D721Med (cell line): ENCODE data around the gene UBA52.
"Not testable (repeated sequence)": the region's sequence is repeated elsewhere in the genome, so short reads cannot be mapped to it uniquely, and the experiment has no call there.

Experiments
- DNase-seq: peaks from one replicate; pipeline ENCODE4 v3.0.0; 2011; ENCODE audit warnings: low spot score; ENCODE audit not compliant: insufficient read length
- FAIRE-seq: peaks from 2 replicates; lab custom pipeline; 2011; peaks lifted over from hg19 to GRCh38; lab: Jason Lieb, UNC
- TF ChIP-seq, protein P1 (sequence below): IDR thresholded peaks from 2 replicates; pipeline ENCODE4 v1.5.1; 2012; ENCODE audit warnings: mild to moderate bottlenecking, control low read depth; ENCODE audit not compliant: insufficient read depth; ENCODE audit errors: missing control alignments

UBA52 gene

DNA sequence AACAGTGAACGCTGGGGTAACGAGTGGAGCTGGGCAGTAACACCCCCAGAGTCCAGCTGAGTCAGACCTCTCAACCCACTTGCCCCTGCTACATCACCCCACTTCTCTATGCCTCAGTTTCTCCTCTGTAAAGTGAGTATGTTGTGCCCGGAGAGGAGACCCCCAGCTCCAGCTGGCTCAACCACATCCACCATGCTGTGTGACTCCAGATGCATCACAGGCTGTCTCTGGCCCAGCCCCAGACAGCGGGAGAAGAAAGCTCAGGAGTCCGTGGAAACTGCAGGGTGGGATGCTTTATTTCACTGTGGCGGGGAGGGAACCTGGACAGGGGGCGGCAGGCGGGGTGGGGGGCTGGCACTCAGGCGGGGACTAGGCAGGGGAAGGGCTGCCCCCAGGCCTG is 40.2 kb upstream of the UBA52 start:
- DNase-seq (peak; percentile 2), FAIRE-seq (no peak)
- TF ChIP-seq, protein P1, sequence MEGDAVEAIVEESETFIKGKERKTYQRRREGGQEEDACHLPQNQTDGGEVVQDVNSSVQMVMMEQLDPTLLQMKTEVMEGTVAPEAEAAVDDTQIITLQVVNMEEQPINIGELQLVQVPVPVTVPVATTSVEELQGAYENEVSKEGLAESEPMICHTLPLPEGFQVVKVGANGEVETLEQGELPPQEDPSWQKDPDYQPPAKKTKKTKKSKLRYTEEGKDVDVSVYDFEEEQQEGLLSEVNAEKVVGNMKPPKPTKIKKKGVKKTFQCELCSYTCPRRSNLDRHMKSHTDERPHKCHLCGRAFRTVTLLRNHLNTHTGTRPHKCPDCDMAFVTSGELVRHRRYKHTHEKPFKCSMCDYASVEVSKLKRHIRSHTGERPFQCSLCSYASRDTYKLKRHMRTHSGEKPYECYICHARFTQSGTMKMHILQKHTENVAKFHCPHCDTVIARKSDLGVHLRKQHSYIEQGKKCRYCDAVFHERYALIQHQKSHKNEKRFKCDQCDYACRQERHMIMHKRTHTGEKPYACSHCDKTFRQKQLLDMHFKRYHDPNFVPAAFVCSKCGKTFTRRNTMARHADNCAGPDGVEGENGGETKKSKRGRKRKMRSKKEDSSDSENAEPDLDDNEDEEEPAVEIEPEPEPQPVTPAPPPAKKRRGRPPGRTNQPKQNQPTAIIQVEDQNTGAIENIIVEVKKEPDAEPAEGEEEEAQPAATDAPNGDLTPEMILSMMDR, result no peak

DNA sequence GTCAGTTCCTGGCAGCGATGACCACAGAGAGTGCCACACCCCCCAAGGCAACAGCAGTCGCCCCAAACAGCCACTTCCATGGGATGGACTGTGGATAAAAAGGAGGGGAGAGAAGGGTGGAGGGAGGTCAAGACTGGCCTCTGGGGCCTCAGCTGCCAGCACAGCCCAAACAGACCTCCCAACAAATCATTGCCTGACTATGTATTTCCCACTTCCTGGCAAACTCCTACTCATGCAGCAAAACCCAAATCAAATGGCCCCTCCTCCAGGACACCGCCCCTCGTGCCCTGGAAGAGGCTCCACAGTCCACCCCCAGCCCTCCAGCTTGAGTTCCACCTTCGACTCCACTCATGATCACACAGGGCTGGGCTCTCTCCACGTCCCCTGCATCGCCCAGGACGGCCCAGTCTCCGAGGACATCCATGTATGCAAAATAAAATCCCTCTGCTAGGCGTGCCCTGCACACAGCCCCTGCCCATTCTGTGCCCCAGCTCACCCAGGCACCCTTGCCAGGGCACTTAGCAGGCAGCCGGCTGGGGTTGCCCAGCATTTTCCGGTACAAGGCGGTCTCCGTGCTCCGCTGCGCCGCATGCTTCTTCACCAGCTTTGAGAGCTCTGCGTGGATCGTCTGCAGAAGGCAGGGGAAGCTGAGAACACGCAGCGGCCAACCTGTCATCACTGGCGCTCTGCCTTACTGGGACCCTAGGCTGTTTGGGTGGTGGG is 39.3 kb upstream of the UBA52 start:
- TF ChIP-seq, protein P1, result no peak
- DNase-seq (peak; percentile 7), FAIRE-seq (no peak)

DNA sequence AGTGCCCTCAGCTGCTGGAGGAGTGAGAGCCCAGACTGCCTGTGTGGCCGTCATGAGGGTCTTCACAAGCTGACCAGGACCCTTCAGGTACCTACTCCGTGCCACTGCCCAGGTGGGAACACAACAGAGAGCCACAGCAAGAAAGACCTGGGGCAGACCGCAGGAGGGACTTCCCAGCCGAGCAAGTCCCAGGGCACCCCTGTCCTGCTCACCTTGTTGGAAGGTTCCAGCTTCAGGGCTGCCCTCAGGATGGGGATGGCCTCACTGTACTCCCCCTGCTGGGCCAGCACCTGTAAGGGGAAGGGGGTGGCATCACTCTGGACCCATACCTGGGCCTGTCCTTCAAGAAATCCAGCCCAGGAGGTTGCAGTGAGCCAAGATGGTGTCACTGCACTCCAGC is 38.6 kb upstream of the UBA52 start:
- TF ChIP-seq, protein P1, result no peak
- DNase-seq (no peak), FAIRE-seq (no peak)

DNA sequence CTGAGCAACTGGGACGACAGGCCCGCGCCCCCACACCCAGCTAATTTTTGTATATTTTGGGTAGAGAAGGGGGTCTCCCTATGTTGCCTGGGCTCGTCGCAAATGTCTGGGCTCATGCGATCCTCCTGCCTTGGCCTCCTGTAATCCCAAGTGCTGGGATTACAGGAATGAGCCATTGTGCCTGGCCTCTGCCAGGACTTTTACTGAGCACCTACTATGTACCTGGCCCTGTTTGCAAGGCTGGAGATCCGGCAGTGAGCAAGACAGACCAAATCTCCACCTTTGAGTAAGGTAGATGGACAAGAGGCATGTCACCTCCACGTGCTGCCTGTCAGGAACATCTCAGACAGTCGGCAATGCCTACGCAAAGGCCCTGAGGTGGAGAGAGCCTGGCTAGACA is 35.2 kb upstream of the UBA52 start:
- TF ChIP-seq, protein P1, result no peak
- DNase-seq, result no peak
- no peak for FAIRE-seq

DNA sequence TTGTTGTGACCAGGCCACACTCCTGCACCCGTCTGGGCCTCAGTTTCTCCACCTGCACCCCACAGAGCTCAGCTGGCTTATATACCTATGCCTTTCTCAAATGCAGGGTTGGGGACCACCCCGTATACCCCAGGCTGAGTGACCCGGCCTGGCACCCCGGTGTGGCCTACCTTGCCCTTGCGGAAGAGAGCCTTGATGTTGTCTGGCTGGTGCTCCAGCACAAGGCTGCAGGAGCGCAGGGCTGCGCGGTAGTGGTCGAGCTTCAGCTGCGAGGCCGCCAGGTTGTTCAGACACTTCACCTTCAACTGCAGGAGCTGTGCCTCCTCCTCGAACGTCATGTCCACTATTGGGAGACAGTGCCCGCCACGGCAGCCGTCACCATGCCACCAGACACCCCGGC is 34.2 kb upstream of the UBA52 start:
- DNase-seq, result no peak
- TF ChIP-seq, protein P1, result no peak
- no peak for FAIRE-seq

DNA sequence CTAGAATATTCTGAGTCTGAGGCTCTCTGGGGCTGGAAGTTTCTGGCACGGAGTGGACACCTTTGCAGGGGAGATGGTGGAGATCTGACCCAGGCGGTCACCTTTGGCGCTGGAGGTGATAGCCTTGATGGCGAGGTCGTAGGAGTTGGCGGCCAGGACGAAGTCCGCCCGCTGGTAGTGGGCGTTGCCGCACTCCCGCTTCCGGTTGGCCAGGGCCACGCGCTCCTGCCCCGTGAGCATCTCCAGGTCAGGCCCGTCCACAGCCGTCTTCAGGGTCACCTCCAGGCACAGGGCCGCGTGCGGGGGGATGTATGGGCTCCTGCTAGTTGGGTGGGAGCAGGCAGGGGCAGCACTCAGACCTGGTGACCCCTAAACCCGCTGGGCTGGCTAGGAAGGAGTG is 33.5 kb upstream of the UBA52 start:
- FAIRE-seq (no peak), DNase-seq (no peak)
- TF ChIP-seq, protein P1, result no peak

DNA sequence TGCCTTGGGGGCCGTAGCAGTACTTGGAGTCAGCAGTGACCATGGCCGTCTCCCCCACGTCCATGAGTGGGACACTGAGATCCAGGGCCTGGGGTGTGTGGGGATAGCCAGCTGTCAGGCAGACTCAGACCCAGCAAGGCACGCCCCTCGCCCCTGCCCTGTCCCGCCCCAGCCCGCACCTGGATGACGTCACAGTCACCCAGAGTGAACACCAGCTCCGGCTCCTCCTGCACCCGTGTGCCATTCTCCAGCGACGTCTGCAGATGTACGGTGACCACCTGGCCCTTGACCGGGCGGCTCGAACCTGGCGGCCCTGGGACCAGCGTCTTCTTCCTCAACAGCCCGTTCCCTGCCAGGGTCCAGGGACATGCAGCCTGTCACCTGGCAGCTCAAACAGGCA is 32.3 kb upstream of the UBA52 start:
- FAIRE-seq, result no peak
- DNase-seq, result no peak
- TF ChIP-seq, protein P1, result no peak

DNA sequence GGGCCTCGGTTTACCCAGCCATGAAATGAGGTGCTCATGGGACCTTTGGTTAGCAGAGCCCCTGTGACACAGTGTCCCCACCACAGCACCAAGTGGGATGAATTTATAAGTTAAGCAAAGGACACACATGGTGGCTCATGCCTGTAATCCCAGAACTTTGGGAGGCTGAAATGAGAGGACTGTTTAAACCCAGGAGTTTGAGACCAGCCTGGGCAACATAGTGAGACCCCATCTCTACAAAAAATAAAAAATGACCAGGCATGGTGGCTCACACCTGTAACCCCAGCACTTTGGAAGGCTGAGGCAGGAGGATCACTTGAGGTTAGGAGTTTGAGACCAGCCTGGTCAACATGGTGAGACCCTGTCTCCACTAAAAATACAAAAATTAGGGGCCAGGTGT is 31.5 kb upstream of the UBA52 start:
- DNase-seq, FAIRE-seq: not testable (repeated sequence)
